ENCODE data around the gene MAGI2. TPM values are rescaled to one million over a fixed set of nuclear protein-coding genes. Genes with fewer than 3 reads are reported as not detected.
A peak's percentile ranks its signal among the peaks of the same experiment; 100 is the strongest.

MAGI2 gene
- total and polyA plus RNA-seq, 4 donors = 0.37 to 4.1 (median 1.4) TPM

GRCh38 chr7:78516450-78516849, 937.0 kb downstream of the MAGI2 start:
- 88% methylated on average over 2 of the region's 2 CpGs for WGBS
- Histone ChIP-seq H3K9me3 (ENCODE audit: control insufficient read depth in 4 of 4, low read length in 3 of 4) (no peaks in the 10 kb centered on the region), H3K9ac (ENCODE audit: low read depth in 1 of 2, low read length in 2 of 2) (no peak overlapping the region), H3K4me3 (ENCODE audit: low read depth in 1 of 3, low read length in 3 of 3) (no peak overlapping the region), H3K27ac (ENCODE audit: low read depth in 1 of 2, low read length in 2 of 2) (no peak overlapping the region), H3K4me1 (ENCODE audit: control insufficient read depth in 4 of 4, insufficient read depth in 4 of 4, low read length in 3 of 4) (no peaks in the 10 kb centered on the region), H3K36me3 (ENCODE audit: control insufficient read depth in 4 of 4, insufficient read depth in 3 of 4, low read depth in 1 of 4, low read length in 3 of 4) (no peaks in the 10 kb centered on the region), H3K27me3 (ENCODE audit: control insufficient read depth in 4 of 4, insufficient read depth in 4 of 4, low read length in 3 of 4) (no peaks in the 10 kb centered on the region)
- TF ChIP-seq HNF4G (IDR thresholded peaks at IDR 0.05) (no peak), RXRA (IDR thresholded peaks at IDR 0.05) (no peak), HNF4A (conservative IDR thresholded peaks at IDR 0.05) (no peak), MAX (IDR thresholded peaks at IDR 0.05) (no peak), ZBTB33 (IDR thresholded peaks at IDR 0.05) (no peak), EGR1 (IDR thresholded peaks at IDR 0.05; ENCODE audit: low read depth in 2 of 2) (no peak), REST (IDR thresholded peaks at IDR 0.05) (no peak), SP1 (IDR thresholded peaks at IDR 0.05) (no peak), NR2F2 (IDR thresholded peaks at IDR 0.05) (no peak), JUND (IDR thresholded peaks at IDR 0.05) (no peak), TAF1 (conservative IDR thresholded peaks at IDR 0.05) (no peak), YY1 (IDR thresholded peaks at IDR 0.05) (no peak), RAD21 (IDR thresholded peaks at IDR 0.05) (no peak)
- DNase-seq (ENCODE audit: low spot score) = no peak

- 87% methylated on average over 6 of the region's 6 CpGs for WGBS
- Histone ChIP-seq H3K9ac (ENCODE audit: low read depth in 1 of 2, low read length in 2 of 2) (no peak overlapping the region), H3K27ac (ENCODE audit: low read depth in 1 of 2, low read length in 2 of 2) (no peak overlapping the region), H3K27me3 (ENCODE audit: control insufficient read depth in 4 of 4, insufficient read depth in 4 of 4, low read length in 3 of 4) (no peaks in the 10 kb centered on the region), H3K36me3 (ENCODE audit: control insufficient read depth in 4 of 4, insufficient read depth in 3 of 4, low read depth in 1 of 4, low read length in 3 of 4) (no peaks in the 10 kb centered on the region), H3K9me3 (ENCODE audit: control insufficient read depth in 4 of 4, low read length in 3 of 4) (no peaks in the 10 kb centered on the region), H3K4me1 (ENCODE audit: control insufficient read depth in 4 of 4, insufficient read depth in 4 of 4, low read length in 3 of 4) (no peaks in the 10 kb centered on the region), H3K4me3 (ENCODE audit: low read depth in 1 of 3, low read length in 3 of 3) (no peak overlapping the region)
- no peak for DNase-seq (ENCODE audit: low spot score)
- no peak for TF ChIP-seq RAD21 (IDR thresholded peaks at IDR 0.05)
These were observed 938.8 kb downstream of the MAGI2 start for GRCh38 chr7:78514634-78515033.

GRCh38 chr7:78510580-78511188, 942.8 kb downstream of the MAGI2 start:
- Histone ChIP-seq H3K27ac (ENCODE audit: low read depth in 1 of 2, low read length in 2 of 2) (no peak overlapping the region), H3K36me3 (ENCODE audit: control insufficient read depth in 4 of 4, insufficient read depth in 3 of 4, low read depth in 1 of 4, low read length in 3 of 4) (no peaks in the 10 kb centered on the region), H3K27me3 (ENCODE audit: control insufficient read depth in 4 of 4, insufficient read depth in 4 of 4, low read length in 3 of 4) (no peaks in the 10 kb centered on the region), H3K4me3 (ENCODE audit: low read depth in 1 of 3, low read length in 3 of 3) (no peak overlapping the region), H3K9me3 (ENCODE audit: control insufficient read depth in 4 of 4, low read length in 3 of 4) (no peaks in the 10 kb centered on the region), H3K4me1 (ENCODE audit: control insufficient read depth in 4 of 4, insufficient read depth in 4 of 4, low read length in 3 of 4) (no peaks in the 10 kb centered on the region), H3K9ac (ENCODE audit: low read depth in 1 of 2, low read length in 2 of 2) (no peak overlapping the region)
- DNase-seq (ENCODE audit: low spot score) = no peak
- TF ChIP-seq CTCF (IDR thresholded peaks at IDR 0.05; ENCODE audit: low read depth, low read length, missing input control) = peak; percentile 54
- no peak for TF ChIP-seq ATF3 (IDR thresholded peaks at IDR 0.05)
- TF ChIP-seq JUND (IDR thresholded peaks at IDR 0.05) = no peak
- TF ChIP-seq RAD21 (IDR thresholded peaks at IDR 0.05) = peak; percentile 78 to 86
- TF ChIP-seq REST (IDR thresholded peaks at IDR 0.05) = no peak
- TF ChIP-seq HNF4A (conservative IDR thresholded peaks at IDR 0.05) = no peak
- no peak for TF ChIP-seq GABPA (IDR thresholded peaks at IDR 0.05 in 1 of 2, conservative IDR thresholded peaks at IDR 0.05 in 1 of 2)
- no peak for TF ChIP-seq RXRA (IDR thresholded peaks at IDR 0.05)
- WGBS = 4% methylated on average over 2 of the region's 2 CpGs

Measured in liver (tissue), 9 donors.